MG63 (cell line): ENCODE measurements around the gene PCDHGC3. TPM values are rescaled to one million over a fixed set of nuclear protein-coding genes. Genes with fewer than 3 reads are reported as not detected.
"Not testable (repeated sequence)": the region's sequence is repeated elsewhere in the genome, so short reads cannot be mapped to it uniquely, and the experiment has no call there.

ENCODE experiments used
- DNase-seq: peaks from one replicate; pipeline ENCODE4 v3.0.0-alpha.2; 2020
- H3K27me3 ChIP-seq: fragments of 250-450 bp; sonication (Bioruptor Pico); 2 replicates; pipeline ENCODE4 v1.5.1; 2020; ENCODE audit warnings: mild to moderate bottlenecking, moderate library complexity
- H3K36me3 ChIP-seq: fragments of 250-450 bp; sonication (Bioruptor Pico); 2 replicates; pipeline ENCODE4 v1.5.1; 2020; ENCODE audit warnings: mild to moderate bottlenecking, moderate library complexity
- H3K4me3 ChIP-seq: fragments of 250-450 bp; sonication (Bioruptor Pico); 2 replicates; pipeline ENCODE4 v1.5.1; 2020; ENCODE audit warnings: mild to moderate bottlenecking, moderate library complexity
- H3K9me3 ChIP-seq: fragments of 250-450 bp; sonication (Bioruptor Pico); 2 replicates; pipeline ENCODE4 v1.5.1; 2020; ENCODE audit warnings: mild to moderate bottlenecking, moderate library complexity
- total RNA-seq: library from RNA; depleted of rRNA; stranded (reverse); fragments of >200 nt; shearing (Covaris generic); gene quantifications from 2 replicates; pipeline ENCODE4 v1.2.3, GENCODE V29; 2014; ENCODE audit warnings: low replicate concordance; rRNA removed

PCDHGC3 gene
- 42.3 and 49.8 TPM in 2 replicates for total RNA-seq

DNA sequence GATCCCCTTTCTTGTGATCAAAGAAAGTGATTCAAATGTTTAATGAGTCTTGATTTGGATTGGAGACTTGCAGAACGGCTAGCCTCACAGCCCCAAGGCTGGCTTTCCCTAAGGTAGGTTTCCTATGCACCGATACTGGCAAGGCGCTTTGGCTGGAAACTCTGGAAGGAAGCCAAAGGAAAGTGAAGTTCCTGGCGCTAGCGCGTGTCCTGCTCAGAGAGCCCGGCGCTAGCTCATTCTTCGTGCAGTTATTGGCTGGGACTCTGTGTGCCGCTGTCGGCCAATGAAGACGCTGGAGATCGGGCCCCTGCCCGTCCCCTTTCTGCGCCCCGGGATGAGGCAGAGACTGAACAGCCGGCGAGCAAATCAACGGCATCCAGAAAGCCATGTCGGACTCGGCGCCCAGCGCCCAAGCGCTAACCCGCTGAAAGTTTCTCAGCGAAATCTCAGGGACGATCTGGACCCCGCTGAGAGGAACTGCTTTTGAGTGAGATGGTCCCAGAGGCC is at the start of gene PCDHGC3:
TSS of gene PCDHGC3 (plus strand) at position 342 of the 507 bp plus-strand sequence. CDS start at position 493, 151 bp downstream.
- DNase-seq, result peak; percentile 98
- Histone ChIP-seq H3K4me3 (peak within 1 kb of the TSS; percentile 63), H3K27me3 (no peaks in the 10 kb centered on the region), H3K36me3 (peaks cover 25% of the 10 kb centered on the region), H3K9me3 (no peaks in the 10 kb centered on the region)

- H3K36me3 ChIP-seq, result no peaks in the 10 kb centered on the region
- peaks cover 4% of the 10 kb centered on the region; the same call in 1 of the 2 replicates for H3K9me3 ChIP-seq
- DNase-seq, result no peak
- no peak overlapping the region for H3K4me3 ChIP-seq
- H3K27me3 ChIP-seq, result no peaks in the 10 kb centered on the region
Observed at GRCh38 chr5:141427783-141428426, 47.9 kb upstream of the PCDHGC3 start.

DNA sequence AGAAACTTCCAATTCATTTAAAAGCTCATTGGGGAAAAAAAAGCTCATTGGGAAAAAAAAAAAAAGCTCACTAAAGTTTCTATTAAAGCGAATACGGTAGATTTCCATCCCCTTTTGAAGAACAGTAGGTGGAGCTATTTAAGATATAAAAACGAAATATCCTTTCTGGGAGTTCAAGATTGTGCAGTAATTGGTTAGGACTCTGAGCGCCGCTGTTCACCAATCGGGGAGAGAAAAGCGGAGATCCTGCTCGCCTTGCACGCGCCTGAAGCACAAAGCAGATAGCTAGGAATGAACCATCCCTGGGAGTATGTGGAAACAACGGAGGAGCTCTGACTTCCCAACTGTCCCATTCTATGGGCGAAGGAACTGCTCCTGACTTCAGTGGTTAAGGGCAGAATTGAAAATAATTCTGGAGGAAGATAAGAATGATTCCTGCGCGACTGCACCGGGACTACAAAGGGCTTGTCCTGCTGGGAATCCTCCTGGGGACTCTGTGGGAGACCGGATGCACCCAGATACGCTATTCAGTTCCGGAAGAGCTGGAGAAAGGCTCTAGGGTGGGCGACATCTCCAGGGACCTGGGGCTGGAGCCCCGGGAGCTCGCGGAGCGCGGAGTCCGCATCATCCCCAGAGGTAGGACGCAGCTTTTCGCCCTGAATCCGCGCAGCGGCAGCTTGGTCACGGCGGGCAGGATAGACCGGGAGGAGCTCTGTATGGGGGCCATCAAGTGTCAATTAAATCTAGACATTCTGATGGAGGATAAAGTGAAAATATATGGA is 45.2 kb upstream of the PCDHGC3 start, which contains the start of gene PCDHGA12:
TSS of gene PCDHGA12 (plus strand) at position 176 of the 782 bp plus-strand sequence. CDS start at position 429, 253 bp downstream.
- H3K4me3 ChIP-seq, result no peak within 1 kb of the TSS
- no peak for DNase-seq
- H3K9me3 ChIP-seq, result peaks cover 4% of the 10 kb centered on the region; the same call in 1 of the 2 replicates
- no peaks in the 10 kb centered on the region for H3K27me3 ChIP-seq
- H3K36me3 ChIP-seq, result no peaks in the 10 kb centered on the region

- DNase-seq, result no peak
- H3K4me3 ChIP-seq, result no peak overlapping the region
- peaks cover 4% of the 10 kb centered on the region; the same call in 1 of the 2 replicates for H3K9me3 ChIP-seq
- no peaks in the 10 kb centered on the region for H3K36me3 ChIP-seq
- H3K27me3 ChIP-seq, result no peaks in the 10 kb centered on the region
Observed at GRCh38 chr5:141431286-141431685, 44.5 kb upstream of the PCDHGC3 start.

- not testable (repeated sequence) for H3K9me3 ChIP-seq, H3K27me3 ChIP-seq, H3K4me3 ChIP-seq, DNase-seq, H3K36me3 ChIP-seq
Observed at GRCh38 chr5:141432308-141432707, 43.5 kb upstream of the PCDHGC3 start.

- not testable (repeated sequence) for H3K4me3 ChIP-seq, H3K9me3 ChIP-seq, DNase-seq, H3K36me3 ChIP-seq, H3K27me3 ChIP-seq
Observed at GRCh38 chr5:141432726-141433125, 43.0 kb upstream of the PCDHGC3 start.

- no peak for DNase-seq
- Histone ChIP-seq H3K27me3 (no peaks in the 10 kb centered on the region), H3K9me3 (peaks cover 4% of the 10 kb centered on the region; the same call in 1 of the 2 replicates), H3K36me3 (no peaks in the 10 kb centered on the region), H3K4me3 (no peak overlapping the region)
Observed at GRCh38 chr5:141434006-141434405, 41.8 kb upstream of the PCDHGC3 start.

DNA sequence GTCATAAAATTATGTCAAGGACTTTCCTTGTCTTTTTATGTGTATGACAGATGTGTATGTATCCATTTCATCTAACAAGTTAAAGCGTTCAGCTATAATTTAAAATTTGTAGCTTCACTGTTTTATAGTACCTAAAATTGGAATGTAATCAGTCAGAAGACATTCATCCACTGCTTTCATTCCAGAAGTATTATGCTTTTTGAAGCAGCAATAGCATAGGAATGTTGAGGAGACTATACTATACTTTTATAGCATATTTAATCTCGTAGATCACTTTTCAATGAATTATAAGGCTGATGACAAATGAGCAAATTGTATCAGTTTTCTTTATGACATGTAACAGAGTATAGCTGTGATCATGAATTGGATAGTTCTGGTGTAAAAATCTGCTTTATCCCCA is 38.5 kb upstream of the PCDHGC3 start:
- no peak overlapping the region for H3K4me3 ChIP-seq
- H3K27me3 ChIP-seq, result no peaks in the 10 kb centered on the region
- H3K36me3 ChIP-seq, result no peaks in the 10 kb centered on the region
- no peaks in the 10 kb centered on the region for H3K9me3 ChIP-seq
- DNase-seq, result no peak

- H3K9me3 ChIP-seq, result no peaks in the 10 kb centered on the region
- no peak overlapping the region for H3K4me3 ChIP-seq
- DNase-seq, result no peak
- H3K27me3 ChIP-seq, result no peaks in the 10 kb centered on the region
- H3K36me3 ChIP-seq, result no peaks in the 10 kb centered on the region
Observed at GRCh38 chr5:141439411-141440141, 36.2 kb upstream of the PCDHGC3 start.

DNA sequence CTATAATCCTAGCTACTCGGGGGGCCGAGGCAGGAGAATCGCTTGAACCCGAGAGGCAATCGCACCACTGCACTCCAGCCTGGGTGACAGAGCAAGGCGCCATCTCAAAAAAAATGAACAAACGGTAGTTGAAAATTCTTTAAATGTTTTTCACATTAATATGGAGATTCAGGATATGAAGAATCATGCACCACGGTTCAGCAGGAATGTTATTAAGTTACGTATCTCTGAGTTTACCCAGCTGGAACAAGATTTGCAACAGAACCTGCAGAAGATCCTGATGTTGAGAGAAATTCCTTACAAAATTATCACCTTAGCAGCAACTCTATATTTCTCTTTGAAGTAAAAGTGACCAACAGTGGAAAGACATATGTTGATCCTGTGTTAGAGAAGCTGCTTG is 35.4 kb upstream of the PCDHGC3 start:
- Histone ChIP-seq H3K9me3 (no peaks in the 10 kb centered on the region), H3K4me3 (no peak overlapping the region), H3K36me3 (no peaks in the 10 kb centered on the region), H3K27me3 (no peaks in the 10 kb centered on the region)
- DNase-seq, result no peak

- no peaks in the 10 kb centered on the region for H3K36me3 ChIP-seq
- no peaks in the 10 kb centered on the region for H3K9me3 ChIP-seq
- no peak overlapping the region for H3K4me3 ChIP-seq
- no peak for DNase-seq
- no peaks in the 10 kb centered on the region for H3K27me3 ChIP-seq
Observed at GRCh38 chr5:141441571-141442170, 34.1 kb upstream of the PCDHGC3 start.

- no peak overlapping the region for H3K4me3 ChIP-seq
- no peaks in the 10 kb centered on the region for H3K27me3 ChIP-seq
- no peaks in the 10 kb centered on the region for H3K36me3 ChIP-seq
- peaks cover 2% of the 10 kb centered on the region; the same call in 1 of the 2 replicates for H3K9me3 ChIP-seq
- no peak for DNase-seq
Observed at GRCh38 chr5:141465351-141465750, 10.4 kb upstream of the PCDHGC3 start.

DNA sequence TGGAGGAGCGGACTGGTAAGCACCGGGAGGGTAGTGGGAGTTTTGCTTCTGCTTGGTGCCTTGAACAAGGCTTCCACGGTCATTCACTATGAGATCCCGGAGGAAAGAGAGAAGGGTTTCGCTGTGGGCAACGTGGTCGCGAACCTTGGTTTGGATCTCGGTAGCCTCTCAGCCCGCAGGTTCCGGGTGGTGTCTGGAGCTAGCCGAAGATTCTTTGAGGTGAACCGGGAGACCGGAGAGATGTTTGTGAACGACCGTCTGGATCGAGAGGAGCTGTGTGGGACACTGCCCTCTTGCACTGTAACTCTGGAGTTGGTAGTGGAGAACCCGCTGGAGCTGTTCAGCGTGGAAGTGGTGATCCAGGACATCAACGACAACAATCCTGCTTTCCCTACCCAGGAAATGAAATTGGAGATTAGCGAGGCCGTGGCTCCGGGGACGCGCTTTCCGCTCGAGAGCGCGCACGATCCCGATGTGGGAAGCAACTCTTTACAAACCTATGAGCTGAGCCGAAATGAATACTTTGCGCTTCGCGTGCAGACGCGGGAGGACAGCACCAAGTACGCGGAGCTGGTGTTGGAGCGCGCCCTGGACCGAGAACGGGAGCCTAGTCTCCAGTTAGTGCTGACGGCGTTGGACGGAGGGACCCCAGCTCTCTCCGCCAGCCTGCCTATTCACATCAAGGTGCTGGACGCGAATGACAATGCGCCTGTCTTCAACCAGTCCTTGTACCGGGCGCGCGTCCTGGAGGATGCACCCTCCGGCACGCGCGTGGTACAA is 556 bp downstream of the PCDHGC3 start:
- Histone ChIP-seq H3K27me3 (no peaks in the 10 kb centered on the region), H3K36me3 (peaks cover 30% of the 10 kb centered on the region), H3K9me3 (no peaks in the 10 kb centered on the region), H3K4me3 (peak overlapping the region; percentile 63)
- peak; percentile 83 for DNase-seq

- DNase-seq, result no peak
- H3K9me3 ChIP-seq, result no peaks in the 10 kb centered on the region
- no peaks in the 10 kb centered on the region for H3K27me3 ChIP-seq
- peaks cover 32% of the 10 kb centered on the region for H3K36me3 ChIP-seq
- peak overlapping the region; percentile 63 for H3K4me3 ChIP-seq
Observed at GRCh38 chr5:141477044-141477575, 1.3 kb downstream of the PCDHGC3 start.

DNA sequence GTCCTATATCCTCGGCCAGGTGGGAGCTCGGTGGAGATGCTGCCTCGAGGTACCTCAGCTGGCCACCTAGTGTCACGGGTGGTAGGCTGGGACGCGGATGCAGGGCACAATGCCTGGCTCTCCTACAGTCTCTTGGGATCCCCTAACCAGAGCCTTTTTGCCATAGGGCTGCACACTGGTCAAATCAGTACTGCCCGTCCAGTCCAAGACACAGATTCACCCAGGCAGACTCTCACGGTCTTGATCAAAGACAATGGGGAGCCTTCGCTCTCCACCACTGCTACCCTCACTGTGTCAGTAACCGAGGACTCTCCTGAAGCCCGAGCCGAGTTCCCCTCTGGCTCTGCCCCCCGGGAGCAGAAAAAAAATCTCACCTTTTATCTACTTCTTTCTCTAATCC is 2.0 kb downstream of the PCDHGC3 start:
- Histone ChIP-seq H3K27me3 (no peaks in the 10 kb centered on the region), H3K4me3 (peak overlapping the region; percentile 63), H3K9me3 (no peaks in the 10 kb centered on the region), H3K36me3 (peaks cover 34% of the 10 kb centered on the region)
- peak; percentile 34 for DNase-seq
